Cardiac septum (tissue), 1 donor: Measurements from ENCODE around the gene NMNAT2. TPM values are rescaled to one million over a fixed set of nuclear protein-coding genes. Genes with fewer than 3 reads are reported as not detected.
A peak's percentile ranks its signal among the peaks of the same experiment; 100 is the strongest.

Experiments
- DNase-seq: peaks from one replicate; pipeline ENCODE4 v3.0.0-alpha.2; 2020; ENCODE audit warnings: low spot score
- intact Hi-C: fragments of 100-400 bp; cut with DNase I; formaldehyde crosslinking; loops from one replicate; pipeline ENCODE4 v1.14.0; 2022
- total RNA-seq: library from RNA; stranded (reverse); fragmentation: NEBNext Ultra II Directional; extraction: Animal tissue kit (Norgen Biotek cat#: 25700); gene quantifications from one replicate; pipeline ENCODE4 v1.2.1, GENCODE V29; 2021
- donor health status: DM: no; HTN: no; CAD: no.

The NMNAT2 gene
- total RNA-seq, 1 donor from 2014 or later = 1.9 TPM

- intact Hi-C loops = no loop called here
- no peak for DNase-seq
These were observed 121.4 kb downstream of the NMNAT2 start for GRCh38 chr1:183296782-183297181.

DNA sequence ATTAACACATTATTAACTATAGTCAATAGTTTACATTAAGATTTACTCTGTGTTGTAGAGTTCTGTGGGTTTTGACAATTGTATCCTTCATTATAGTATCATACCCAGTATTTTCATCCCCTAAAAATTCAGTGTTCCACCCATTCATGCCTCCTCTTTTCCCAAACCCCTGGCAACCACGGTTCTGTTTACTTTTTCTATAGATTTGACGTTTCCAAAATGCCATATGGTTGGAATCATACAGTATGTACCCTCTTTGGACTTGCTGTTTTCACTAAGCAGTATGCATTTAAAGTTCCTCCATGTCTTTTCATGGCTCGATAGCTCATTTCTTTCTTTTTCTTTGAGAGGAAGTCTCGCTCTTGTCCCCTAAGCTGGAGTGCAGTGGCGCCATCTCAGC lies 122.7 kb downstream of the NMNAT2 start:
- DNase-seq = no peak
- intact Hi-C loops = no loop called here

DNA sequence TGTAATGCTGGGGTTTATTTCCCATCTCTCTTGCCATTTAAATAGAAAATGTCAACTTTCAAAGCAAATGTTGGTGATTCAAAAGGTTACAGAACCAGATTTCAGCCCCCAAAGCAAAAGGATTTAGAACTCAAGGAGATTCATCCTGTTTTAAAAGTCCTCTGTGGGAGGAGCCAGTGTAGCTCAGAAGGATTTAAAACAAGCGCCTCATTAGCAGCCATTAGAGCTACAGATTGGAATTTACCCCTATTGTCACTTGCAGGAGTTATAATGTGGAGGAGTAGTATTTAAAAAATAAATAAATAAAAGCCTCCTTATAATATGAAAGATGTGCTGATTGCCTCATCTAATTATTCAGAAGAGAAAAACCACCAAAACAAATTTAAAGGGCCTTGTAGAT lies 124.3 kb downstream of the NMNAT2 start:
- intact Hi-C loops = no loop called here
- DNase-seq = no peak

DNA sequence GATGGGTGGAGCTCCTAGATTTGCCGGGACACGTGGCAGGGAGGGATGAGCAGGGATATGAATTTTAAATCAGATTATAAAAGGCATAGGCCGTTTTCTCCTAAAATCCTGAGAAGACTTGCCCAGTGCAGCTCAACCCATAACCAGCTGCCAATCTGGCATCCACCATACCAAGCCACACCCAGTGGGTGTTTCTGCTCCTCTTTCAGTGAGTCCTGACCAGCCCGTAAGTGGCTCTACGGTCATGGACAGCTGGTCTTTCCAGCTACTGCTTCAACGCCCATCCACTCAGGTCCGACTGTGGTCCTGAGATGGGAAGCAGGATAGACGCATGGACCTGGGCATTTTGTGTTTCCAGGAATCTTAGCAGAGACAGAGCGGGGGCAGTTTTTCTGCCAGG lies 124.9 kb downstream of the NMNAT2 start:
- DNase-seq = no peak
- intact Hi-C loops = no loop called here

DNA sequence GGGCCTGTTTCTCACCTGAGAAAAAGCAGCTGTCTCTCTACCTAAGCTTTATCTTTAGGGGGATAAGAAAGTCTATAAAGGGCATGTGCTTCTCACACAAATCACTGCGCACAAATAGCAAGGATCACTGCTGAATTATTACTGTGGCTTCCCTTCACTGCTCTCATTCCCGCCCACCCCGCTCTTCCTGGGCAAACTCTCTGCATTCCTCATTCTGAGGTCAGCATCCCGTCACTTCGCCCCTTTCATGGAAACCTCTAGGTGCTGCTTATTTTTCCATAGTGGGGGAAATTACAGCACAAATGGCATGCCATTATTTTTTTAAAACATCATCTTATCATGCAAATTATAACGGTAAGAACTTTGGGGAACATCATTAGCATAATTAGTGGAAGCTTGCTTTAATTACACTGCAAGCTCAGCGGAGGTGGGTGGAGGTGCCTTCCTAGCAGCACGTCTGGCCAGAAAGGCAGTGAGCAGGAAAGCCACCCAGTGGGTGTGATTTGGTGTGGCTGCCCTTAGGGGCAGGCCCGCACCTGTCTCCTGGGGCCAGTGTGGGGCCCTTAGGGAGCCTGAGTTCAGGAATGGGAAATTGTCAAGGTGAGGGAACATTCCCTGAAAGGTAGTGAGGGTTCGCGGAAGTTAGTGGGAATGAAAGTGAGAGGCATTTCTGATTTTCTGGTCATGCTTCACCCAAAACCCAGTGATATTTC lies 126.2 kb downstream of the NMNAT2 start:
- intact Hi-C loops = no loop called here
- peak; percentile 59 for DNase-seq

- peak; percentile 60 for DNase-seq
- intact Hi-C loops = no loop called here
These were observed 126.9 kb downstream of the NMNAT2 start for GRCh38 chr1:183291216-183291762.

GRCh38 chr1:183290628-183291027 lies 127.6 kb downstream of the NMNAT2 start:
- DNase-seq = peak; percentile 74
- intact Hi-C loops = no loop called here

GRCh38 chr1:183289051-183289496 lies 129.1 kb downstream of the NMNAT2 start:
- intact Hi-C loops = no loop called here
- peak; percentile 77 for DNase-seq

DNA sequence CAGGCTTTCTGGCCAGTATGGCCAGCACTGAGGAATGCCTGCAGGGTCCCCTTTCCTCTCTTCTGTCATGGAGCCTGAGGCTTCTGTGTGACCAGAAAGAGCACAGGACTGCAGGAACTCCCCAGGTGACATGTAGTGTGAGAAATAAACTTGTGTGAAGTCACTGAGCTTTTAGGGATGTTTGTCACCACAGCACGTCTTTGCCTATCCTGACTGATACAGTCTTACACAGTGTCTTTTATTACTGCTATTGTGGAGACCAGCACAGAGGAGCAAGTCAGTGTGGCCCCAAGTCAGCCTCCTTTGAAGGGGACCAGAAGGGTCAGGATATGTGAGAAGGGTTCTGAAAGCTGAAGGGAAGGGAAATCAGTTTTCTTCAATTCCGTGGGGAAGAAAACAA lies 129.6 kb downstream of the NMNAT2 start:
- no peak for DNase-seq
- intact Hi-C loops = no loop called here

- intact Hi-C loops = loop anchor here (2.0 kb wide), 2 partner anchors 14 to 146 kb away; no protein-coding TSS in a partner anchor
- peak; percentile 87 for DNase-seq
These were observed 130.9 kb downstream of the NMNAT2 start for GRCh38 chr1:183287191-183287675.

GRCh38 chr1:183285746-183286145 lies 132.4 kb downstream of the NMNAT2 start:
- DNase-seq = peak; percentile 50
- intact Hi-C loops = loop anchor here (2.0 kb wide), 2 partner anchors 15 to 147 kb away; no protein-coding TSS in a partner anchor

DNA sequence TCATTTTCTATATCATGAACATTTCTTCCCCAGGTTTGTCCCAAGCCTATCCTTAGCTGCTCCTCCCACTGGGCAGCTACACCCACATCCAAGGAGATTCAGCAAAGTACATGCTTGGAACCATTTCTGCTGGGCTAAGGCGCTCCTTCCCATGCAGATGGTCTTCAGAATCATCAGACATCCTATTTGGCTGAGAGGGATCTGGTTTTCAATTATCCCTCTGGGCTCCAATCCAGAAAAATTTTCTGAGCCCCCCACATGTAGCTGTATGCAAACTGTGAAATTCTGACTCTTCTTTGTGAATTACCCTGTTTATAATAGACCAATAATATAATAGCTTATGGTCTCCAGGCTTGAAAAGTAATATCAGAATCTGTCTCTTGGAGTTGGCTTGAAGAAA lies 132.9 kb downstream of the NMNAT2 start:
- intact Hi-C loops = no loop called here

GRCh38 chr1:183284086-183284485 lies 134.1 kb downstream of the NMNAT2 start:
- intact Hi-C loops = loop anchor here (5.0 kb wide), 2 partner anchors 102 to 338 kb away; no protein-coding TSS in a partner anchor
- peak; percentile 20 for DNase-seq

More for the DNA sequence above, 132.9 kb downstream of the NMNAT2 start:
- DNase-seq = peak; percentile 20

- peak; percentile 71 for DNase-seq
These were observed 134.9 kb downstream of the NMNAT2 start for GRCh38 chr1:183283286-183283685.

GRCh38 chr1:183282101-183282855 lies 135.9 kb downstream of the NMNAT2 start:
- DNase-seq = peak; percentile 68
- intact Hi-C loops = loop anchor here (2.0 to 5.0 kb wide), 3 partner anchors 100 to 340 kb away; no protein-coding TSS in a partner anchor

More at GRCh38 chr1:183283286-183283685, 134.9 kb downstream of the NMNAT2 start:
- intact Hi-C loops = loop anchor here (2.0 to 5.0 kb wide), 3 partner anchors 101 to 339 kb away; no protein-coding TSS in a partner anchor

DNA sequence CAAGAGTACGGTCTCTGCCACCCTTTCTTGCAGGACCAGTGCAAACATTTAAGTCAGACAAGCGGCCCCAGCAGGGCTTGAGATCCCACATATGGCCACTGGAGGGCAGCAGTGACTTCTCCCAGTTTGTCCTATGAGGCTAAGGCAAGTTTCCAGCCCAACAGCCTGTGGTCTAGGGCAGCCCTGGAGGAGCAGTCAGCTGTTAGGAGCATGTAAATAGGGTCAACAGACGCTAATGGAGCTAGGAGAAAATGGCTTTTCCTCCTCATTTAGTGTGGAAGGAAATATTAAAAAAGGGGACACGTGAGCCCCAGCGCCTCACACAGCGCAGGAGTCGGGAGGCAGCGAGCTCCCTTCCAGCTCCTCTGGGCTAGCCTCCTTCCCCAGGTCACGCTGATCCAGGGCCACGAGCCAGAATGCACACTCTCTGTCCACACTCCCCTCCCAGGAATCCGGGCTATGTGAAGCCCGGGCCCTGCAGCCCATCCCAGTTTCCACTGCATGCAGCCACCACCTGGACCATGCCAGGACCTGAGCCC lies 136.6 kb downstream of the NMNAT2 start:
- intact Hi-C loops = loop anchor here (1.0 to 5.0 kb wide), 4 partner anchors 37 to 341 kb away; no protein-coding TSS in a partner anchor
- DNase-seq = peak; percentile 94

- DNase-seq = peak; percentile 50
- intact Hi-C loops = loop anchor here (1.0 to 5.0 kb wide), 3 partner anchors 37 to 341 kb away; no protein-coding TSS in a partner anchor
These were observed 137.1 kb downstream of the NMNAT2 start for GRCh38 chr1:183281039-183281438.

GRCh38 chr1:183279835-183280234 lies 138.3 kb downstream of the NMNAT2 start:
- peak; percentile 90 for DNase-seq
- intact Hi-C loops = loop anchor here (2.0 to 5.0 kb wide), 3 partner anchors 98 to 342 kb away; no protein-coding TSS in a partner anchor
